Measurements from ENCODE around the gene PLB1.

Gene PLB1

DNA sequence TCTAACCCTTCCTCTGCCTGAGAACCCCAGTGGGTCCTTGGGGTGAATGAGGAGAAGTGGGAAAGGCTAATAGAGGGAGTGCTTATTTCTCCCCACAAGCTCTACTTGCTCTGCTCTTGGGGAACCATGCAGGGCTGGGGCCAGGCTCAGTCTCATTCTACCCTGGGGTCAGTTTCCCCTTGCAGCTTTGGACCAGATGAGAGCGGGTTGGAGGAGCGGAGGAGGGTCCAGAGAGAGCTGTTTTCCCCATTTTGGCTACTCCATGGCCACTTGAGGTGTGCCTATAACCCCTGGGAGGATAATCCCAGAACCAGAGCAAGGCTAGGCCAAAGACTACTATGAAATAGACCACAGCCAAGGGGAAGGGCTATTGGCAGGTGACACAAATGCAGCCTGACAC is 29.6 kb downstream of the PLB1 start:
- DNase-seq (ENCODE audit: insufficient read length, low spot score), result no peak
- no peak for TF ChIP-seq TAF1 (IDR thresholded peaks at IDR 0.05; ENCODE audit: low read depth, low read length)
- no peak for FAIRE-seq

DNA sequence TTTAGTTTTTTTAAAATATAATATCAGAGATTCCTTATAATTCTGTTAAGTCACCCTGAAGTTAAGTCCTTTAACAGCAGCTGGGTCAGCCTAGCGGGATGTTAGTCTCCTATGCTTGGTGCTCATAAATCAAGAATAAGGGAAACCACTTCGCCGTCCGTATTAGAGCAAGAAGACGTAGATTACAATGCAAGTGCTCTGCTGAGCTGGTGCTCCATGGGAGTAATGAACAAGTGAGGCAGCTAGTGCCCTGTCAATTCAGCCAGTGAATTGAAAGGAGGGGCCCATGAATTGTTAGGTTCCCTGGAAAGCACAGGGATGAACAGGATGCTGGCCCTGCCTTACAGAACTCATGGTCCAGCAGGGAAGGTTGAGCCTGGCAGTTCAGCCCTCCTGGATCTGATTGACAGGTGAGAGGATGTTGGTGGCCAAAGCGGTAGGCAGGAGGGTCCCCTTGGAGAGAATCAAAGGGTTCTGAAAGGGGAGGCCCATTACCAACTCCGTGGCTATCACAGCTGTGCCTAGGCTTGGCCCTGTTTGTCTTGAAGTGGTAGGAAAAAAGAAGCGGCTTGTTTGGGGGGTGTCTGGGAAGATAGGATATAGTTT is 30.8 kb downstream of the PLB1 start:
- no peak for FAIRE-seq

DNA sequence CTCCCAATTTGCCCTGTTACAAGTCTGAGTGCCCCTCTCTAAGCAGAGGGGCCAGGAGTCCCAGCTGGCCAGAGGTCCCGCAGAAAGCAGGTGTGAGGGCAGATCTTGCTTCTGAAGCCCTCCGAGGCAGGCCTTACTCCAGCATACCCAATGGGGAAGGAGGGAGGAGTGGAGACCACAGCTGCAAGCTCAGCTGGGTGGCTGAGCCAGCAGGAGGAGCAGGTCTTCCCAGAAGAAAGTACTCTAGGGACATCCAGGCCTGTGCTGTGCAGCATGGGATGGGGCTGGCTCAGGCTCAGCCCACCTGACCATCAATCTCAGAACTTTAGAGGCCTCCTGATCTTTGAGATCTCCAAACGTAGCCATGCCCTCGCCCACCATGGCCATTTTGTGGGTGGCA is 31.3 kb downstream of the PLB1 start:
- TF ChIP-seq POLR2AphosphoS5 (IDR thresholded peaks at IDR 0.05; ENCODE audit: low read depth, low read length) (no peak), SPI1 (IDR thresholded peaks at IDR 0.05; ENCODE audit: low read depth, low read length) (no peak), PAX5 (IDR thresholded peaks at IDR 0.05; ENCODE audit: insufficient read depth, low read length, severe bottlenecking) (no peak), POLR2A (IDR thresholded peaks at IDR 0.05; ENCODE audit: low read depth, low read length) (no peak), TAF1 (IDR thresholded peaks at IDR 0.05; ENCODE audit: low read depth, low read length) (no peak), POU2F2 (IDR thresholded peaks at IDR 0.05; ENCODE audit: low read depth, low read length) (no peak)
- DNase-seq (ENCODE audit: insufficient read length, low spot score) (no peak), FAIRE-seq (no peak)

More for the DNA sequence above, 30.8 kb downstream of the PLB1 start:
- DNase-seq (ENCODE audit: insufficient read length, low spot score), result no peak
- TF ChIP-seq TAF1 (IDR thresholded peaks at IDR 0.05; ENCODE audit: low read depth, low read length) (no peak), POLR2A (IDR thresholded peaks at IDR 0.05; ENCODE audit: low read depth, low read length) (no peak), POU2F2 (IDR thresholded peaks at IDR 0.05; ENCODE audit: low read depth, low read length) (no peak), POLR2AphosphoS5 (IDR thresholded peaks at IDR 0.05; ENCODE audit: low read depth, low read length) (no peak), SPI1 (IDR thresholded peaks at IDR 0.05; ENCODE audit: low read depth, low read length) (no peak), PAX5 (IDR thresholded peaks at IDR 0.05; ENCODE audit: insufficient read depth, low read length, severe bottlenecking) (no peak)

DNA sequence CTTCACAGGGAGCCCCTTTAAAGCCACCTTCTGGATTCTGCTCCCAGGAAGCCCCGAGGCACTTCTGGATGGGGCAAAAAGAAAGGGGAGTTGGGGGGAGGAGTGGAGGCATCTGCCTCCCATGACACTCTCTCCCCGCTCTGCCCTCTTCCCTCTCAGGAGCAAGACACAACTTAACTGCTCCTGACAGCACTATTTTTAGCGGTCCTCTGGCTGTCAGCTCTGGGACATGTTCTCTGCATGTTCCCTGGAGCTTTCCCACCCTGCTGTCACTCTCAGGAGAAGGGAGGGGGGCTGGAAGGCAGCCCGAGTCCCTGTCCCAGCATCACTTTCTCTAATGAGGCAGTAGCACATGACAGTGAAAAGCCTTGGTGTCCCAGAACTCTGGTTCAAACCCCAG is 32.3 kb downstream of the PLB1 start:
- FAIRE-seq, result no peak
- DNase-seq (ENCODE audit: insufficient read length, low spot score), result no peak
- no peak for TF ChIP-seq POU2F2 (IDR thresholded peaks at IDR 0.05; ENCODE audit: low read depth, low read length)
- TF ChIP-seq TAF1 (IDR thresholded peaks at IDR 0.05; ENCODE audit: low read depth, low read length), result no peak
- no peak for TF ChIP-seq POLR2AphosphoS5 (IDR thresholded peaks at IDR 0.05; ENCODE audit: low read depth, low read length)
- no peak for TF ChIP-seq SPI1 (IDR thresholded peaks at IDR 0.05; ENCODE audit: low read depth, low read length)
- TF ChIP-seq PAX5 (IDR thresholded peaks at IDR 0.05; ENCODE audit: insufficient read depth, low read length, severe bottlenecking), result no peak
- TF ChIP-seq POLR2A (IDR thresholded peaks at IDR 0.05; ENCODE audit: low read depth, low read length), result no peak

DNA sequence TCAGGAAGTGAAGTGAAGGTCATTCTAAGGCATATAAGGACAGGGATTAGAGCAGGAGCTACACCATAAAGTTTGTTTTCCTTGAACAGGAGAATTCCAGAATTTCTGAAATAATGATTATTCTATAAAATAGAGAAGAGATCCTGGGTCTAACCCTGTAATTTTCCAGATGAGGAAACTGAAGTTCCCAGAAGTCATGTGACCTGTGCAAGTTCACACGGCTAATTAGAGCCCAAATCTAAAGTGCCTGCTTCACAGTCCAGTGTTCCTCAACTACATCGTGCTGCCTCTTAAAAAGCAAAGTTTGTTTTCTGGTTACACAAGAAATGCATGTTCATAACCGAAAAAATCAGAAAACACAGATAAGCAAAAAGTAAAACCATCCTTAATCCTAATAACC is 34.9 kb downstream of the PLB1 start:
- FAIRE-seq (no peak), DNase-seq (ENCODE audit: insufficient read length, low spot score) (no peak)
- TF ChIP-seq POLR2AphosphoS5 (IDR thresholded peaks at IDR 0.05; ENCODE audit: low read depth, low read length) (no peak), PAX5 (IDR thresholded peaks at IDR 0.05; ENCODE audit: insufficient read depth, low read length, severe bottlenecking) (no peak), POLR2A (IDR thresholded peaks at IDR 0.05; ENCODE audit: low read depth, low read length) (no peak), SPI1 (IDR thresholded peaks at IDR 0.05; ENCODE audit: low read depth, low read length) (no peak), POU2F2 (IDR thresholded peaks at IDR 0.05; ENCODE audit: low read depth, low read length) (no peak), TAF1 (IDR thresholded peaks at IDR 0.05; ENCODE audit: low read depth, low read length) (no peak)

- DNase-seq (ENCODE audit: insufficient read length, low spot score) (no peak), FAIRE-seq (no peak)
- TF ChIP-seq TAF1 (IDR thresholded peaks at IDR 0.05; ENCODE audit: low read depth, low read length), result no peak
- no peak for TF ChIP-seq POLR2A (IDR thresholded peaks at IDR 0.05; ENCODE audit: low read depth, low read length)
- no peak for TF ChIP-seq PAX5 (IDR thresholded peaks at IDR 0.05; ENCODE audit: insufficient read depth, low read length, severe bottlenecking)
- TF ChIP-seq SPI1 (IDR thresholded peaks at IDR 0.05; ENCODE audit: low read depth, low read length), result no peak
- TF ChIP-seq POU2F2 (IDR thresholded peaks at IDR 0.05; ENCODE audit: low read depth, low read length), result no peak
- no peak for TF ChIP-seq POLR2AphosphoS5 (IDR thresholded peaks at IDR 0.05; ENCODE audit: low read depth, low read length)
Observed at GRCh38 chr2:28532399-28532798, 36.5 kb downstream of the PLB1 start.

DNA sequence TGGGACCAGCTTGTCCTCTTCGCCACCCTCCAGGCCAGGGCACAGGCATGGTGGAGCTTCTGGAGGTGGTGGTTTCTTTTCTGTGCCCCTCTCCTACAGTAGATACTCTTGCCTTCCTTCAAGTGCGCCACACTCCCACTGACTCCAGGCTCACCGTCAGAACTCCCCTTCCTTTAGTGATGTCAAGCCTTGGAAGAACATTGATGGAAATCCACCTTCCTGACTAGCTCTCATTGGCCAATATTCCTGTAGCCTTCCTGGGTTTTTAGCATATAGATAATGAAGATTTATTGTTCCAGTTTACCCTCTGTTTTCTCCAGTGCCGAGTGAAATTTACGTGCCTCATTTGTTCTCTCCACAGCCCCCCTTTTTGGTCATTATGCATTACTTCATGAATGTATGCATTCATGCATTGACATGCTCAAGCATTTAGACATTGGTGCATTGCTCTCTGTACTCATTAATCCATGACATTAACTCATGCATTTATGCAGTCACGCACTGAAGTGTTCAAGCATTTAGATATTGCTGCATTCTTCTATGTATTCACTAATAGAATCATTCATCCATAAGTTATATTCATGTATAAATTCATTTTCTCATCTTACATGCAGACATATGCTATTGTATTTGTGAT is 37.3 kb downstream of the PLB1 start:
- TF ChIP-seq TAF1 (IDR thresholded peaks at IDR 0.05; ENCODE audit: low read depth, low read length) (no peak), SPI1 (IDR thresholded peaks at IDR 0.05; ENCODE audit: low read depth, low read length) (no peak), POLR2A (IDR thresholded peaks at IDR 0.05; ENCODE audit: low read depth, low read length) (no peak), PAX5 (IDR thresholded peaks at IDR 0.05; ENCODE audit: insufficient read depth, low read length, severe bottlenecking) (no peak), POLR2AphosphoS5 (IDR thresholded peaks at IDR 0.05; ENCODE audit: low read depth, low read length) (no peak), POU2F2 (IDR thresholded peaks at IDR 0.05; ENCODE audit: low read depth, low read length) (no peak)
- FAIRE-seq, result no peak

DNA sequence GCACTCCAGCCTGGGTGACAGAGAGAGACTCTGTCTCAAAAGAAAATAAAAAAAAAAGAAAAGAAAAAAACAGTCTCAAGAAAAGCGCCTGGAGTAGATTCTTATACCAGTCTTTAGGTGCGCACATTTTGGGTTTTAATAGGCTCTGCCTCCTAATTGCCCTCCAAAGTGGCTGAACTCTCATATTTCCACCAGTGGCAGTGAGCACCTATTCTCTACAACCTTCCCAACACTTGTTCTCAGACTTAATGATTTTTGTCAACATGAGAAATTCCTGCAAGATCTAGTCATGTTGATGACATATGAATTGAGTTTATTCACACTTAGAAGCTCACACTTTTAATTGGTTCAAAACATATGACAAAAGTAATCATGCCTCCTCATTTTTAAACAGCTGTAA is 39.0 kb downstream of the PLB1 start:
- DNase-seq (ENCODE audit: insufficient read length, low spot score) (no peak), FAIRE-seq (no peak)
- TF ChIP-seq POLR2A (IDR thresholded peaks at IDR 0.05; ENCODE audit: low read depth, low read length) (no peak), TAF1 (IDR thresholded peaks at IDR 0.05; ENCODE audit: low read depth, low read length) (no peak), POU2F2 (IDR thresholded peaks at IDR 0.05; ENCODE audit: low read depth, low read length) (no peak), PAX5 (IDR thresholded peaks at IDR 0.05; ENCODE audit: insufficient read depth, low read length, severe bottlenecking) (no peak), SPI1 (IDR thresholded peaks at IDR 0.05; ENCODE audit: low read depth, low read length) (no peak), POLR2AphosphoS5 (IDR thresholded peaks at IDR 0.05; ENCODE audit: low read depth, low read length) (no peak)

More for the DNA sequence above, 37.3 kb downstream of the PLB1 start:
- DNase-seq (ENCODE audit: insufficient read length, low spot score), result no peak

DNA sequence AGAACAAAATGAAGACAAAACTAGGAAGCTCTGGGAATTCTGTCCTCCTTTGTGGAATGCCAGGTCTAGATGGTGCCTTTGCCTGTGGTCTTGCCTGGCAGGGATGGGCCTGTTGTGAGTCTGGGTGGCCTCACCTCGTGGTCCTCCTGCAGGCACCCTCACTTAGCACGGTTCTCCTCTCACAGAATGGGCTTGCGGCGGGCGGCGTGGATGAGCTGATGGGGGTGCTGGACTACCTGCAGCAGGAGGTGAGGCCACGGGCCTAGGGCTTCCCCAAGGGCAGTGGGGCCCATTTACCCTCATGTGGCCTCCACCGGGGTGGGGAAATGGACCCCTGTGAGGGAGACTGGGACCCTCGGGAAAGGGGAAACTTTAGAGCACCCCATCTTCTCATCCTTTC is 42.3 kb downstream of the PLB1 start:
- FAIRE-seq (no peak), DNase-seq (ENCODE audit: insufficient read length, low spot score) (no peak)
- TF ChIP-seq SPI1 (IDR thresholded peaks at IDR 0.05; ENCODE audit: low read depth, low read length) (no peak), POLR2A (IDR thresholded peaks at IDR 0.05; ENCODE audit: low read depth, low read length) (no peak), POLR2AphosphoS5 (IDR thresholded peaks at IDR 0.05; ENCODE audit: low read depth, low read length) (no peak), PAX5 (IDR thresholded peaks at IDR 0.05; ENCODE audit: insufficient read depth, low read length, severe bottlenecking) (no peak), POU2F2 (IDR thresholded peaks at IDR 0.05; ENCODE audit: low read depth, low read length) (no peak), TAF1 (IDR thresholded peaks at IDR 0.05; ENCODE audit: low read depth, low read length) (no peak)

DNA sequence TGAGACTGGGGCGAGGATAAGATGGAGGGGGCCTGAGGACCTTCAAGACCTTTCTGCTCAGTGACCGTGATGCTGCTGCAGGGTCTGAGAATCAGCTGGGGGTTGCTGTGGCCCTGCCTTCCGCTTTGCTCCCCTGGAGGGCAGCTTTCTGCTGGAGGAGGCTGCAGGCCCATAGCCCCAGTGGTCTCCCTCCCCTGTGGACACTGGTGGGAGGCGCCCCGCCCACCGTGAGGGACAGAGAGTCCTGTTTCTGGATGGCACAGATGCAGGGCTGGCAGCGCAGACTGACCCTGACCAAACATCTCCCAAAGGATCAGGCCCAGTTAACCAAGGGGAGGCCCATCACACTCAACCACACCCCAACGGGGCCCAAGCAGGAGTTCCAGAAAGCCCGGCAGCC is 42.8 kb downstream of the PLB1 start:
- DNase-seq (ENCODE audit: insufficient read length, low spot score) (no peak), FAIRE-seq (no peak)
- TF ChIP-seq POLR2A (IDR thresholded peaks at IDR 0.05; ENCODE audit: low read depth, low read length) (no peak), PAX5 (IDR thresholded peaks at IDR 0.05; ENCODE audit: insufficient read depth, low read length, severe bottlenecking) (no peak), POLR2AphosphoS5 (IDR thresholded peaks at IDR 0.05; ENCODE audit: low read depth, low read length) (no peak), SPI1 (IDR thresholded peaks at IDR 0.05; ENCODE audit: low read depth, low read length) (no peak), POU2F2 (IDR thresholded peaks at IDR 0.05; ENCODE audit: low read depth, low read length) (no peak), TAF1 (IDR thresholded peaks at IDR 0.05; ENCODE audit: low read depth, low read length) (no peak)

Data from GM12891 (cell line).